K562 (cell line): ENCODE results near the gene MAP7D1.

Experiments used
- EGR1 ChIP-seq: fragments of 450-650 bp; conservative IDR thresholded peaks from 2 replicates; pipeline ENCODE4 v1.6.1; 2017; ENCODE audit warnings: mild to moderate bottlenecking
- FOXO4 ChIP-seq: fragments of 450-650 bp; formaldehyde crosslinking; IDR thresholded peaks from 2 replicates; pipeline ENCODE4 v1.4.0; 2020; ENCODE audit warnings: mild to moderate bottlenecking, moderate library complexity
- RBM25 ChIP-seq: fragments of 200-400 bp; formaldehyde crosslinking; IDR thresholded peaks from 2 replicates; pipeline ENCODE4 v1.6.1; 2018; ENCODE audit warnings: low read length, low read depth, moderate library complexity; ENCODE audit not compliant: severe bottlenecking
- TAF1 ChIP-seq: IDR thresholded peaks from 2 replicates; pipeline ENCODE4 v1.6.1; 2011; ENCODE audit warnings: mild to moderate bottlenecking, low read length, moderate library complexity; ENCODE audit not compliant: insufficient read depth, control insufficient read depth, severe bottlenecking; ENCODE audit errors: extremely low read depth
- ZFX ChIP-seq: sonication (generic); formaldehyde crosslinking; IDR thresholded peaks from 2 replicates; pipeline ENCODE4 v1.8.0; 2022; ENCODE audit warnings: mild to moderate bottlenecking, missing genetic modification reagents, moderate library complexity

GRCh38 chr1:36123356-36123755 is 32.6 kb upstream of the MAP7D1 start:
- TF ChIP-seq TAF1: no peak
- no peak for TF ChIP-seq EGR1
- no peak for TF ChIP-seq ZFX (CRISPR knock-in tag)
- no peak for TF ChIP-seq FOXO4 (CRISPR knock-in tag)
- no peak for TF ChIP-seq RBM25
